Measurements from ENCODE around the gene C9. TPM values are rescaled to one million over a fixed set of nuclear protein-coding genes. Genes with fewer than 3 reads are reported as not detected.
A peak's percentile ranks its signal among the peaks of the same experiment; 100 is the strongest.
"Not testable (repeated sequence)": the region's sequence is repeated elsewhere in the genome, so short reads cannot be mapped to it uniquely, and the experiment has no call there.

The C9 gene
- 1,159 TPM for total RNA-seq

DNA sequence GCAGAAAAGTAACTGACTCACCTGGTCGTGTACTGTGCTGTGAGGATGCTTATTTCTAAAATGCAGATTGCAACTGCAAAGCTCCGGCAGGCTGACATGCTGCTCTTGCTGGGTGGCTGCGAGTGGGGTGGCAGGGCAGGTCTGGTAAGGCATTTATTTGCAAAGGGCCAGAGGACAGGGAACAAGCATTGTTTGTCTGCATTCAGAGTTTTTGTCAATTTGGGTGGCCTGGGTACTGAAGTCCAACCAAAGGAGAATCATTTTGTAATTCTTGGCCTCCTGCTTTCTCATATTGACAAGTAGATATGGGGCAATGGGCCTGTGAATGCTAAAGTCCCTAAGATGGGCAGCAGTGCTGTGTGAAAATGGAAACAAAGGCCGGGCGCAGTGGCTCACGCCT lies at the start of gene C9:
Gene C9 (minus strand): TSS at position 129 of the 400 bp plus-strand sequence. CDS start 31 bp downstream, at position 98.
- DNase-seq (ENCODE audit: low spot score) (peak; percentile 86), ATAC-seq (peak; percentile 79)

DNA sequence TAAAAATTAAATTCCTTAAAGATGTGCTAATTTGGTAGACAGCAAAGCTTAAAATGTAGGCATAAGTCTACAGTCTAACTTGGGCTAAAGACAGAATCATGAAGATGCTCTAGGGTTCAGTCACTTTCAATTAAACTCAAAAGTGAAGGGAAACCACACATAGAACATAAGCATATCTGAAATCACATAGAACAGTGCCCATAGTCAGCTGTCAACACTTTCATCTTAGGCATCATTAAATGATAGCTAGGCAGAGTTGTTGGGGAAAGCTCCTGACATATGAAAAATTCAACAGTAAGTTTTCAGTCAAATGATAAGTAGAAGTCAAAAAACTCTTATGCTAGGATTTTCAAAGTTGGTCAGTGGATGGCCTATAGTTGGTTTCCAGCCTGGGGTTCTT lies 49.5 kb upstream of the C9 start:
- DNase-seq (ENCODE audit: low spot score) (no peak), ATAC-seq (no peak)

DNA sequence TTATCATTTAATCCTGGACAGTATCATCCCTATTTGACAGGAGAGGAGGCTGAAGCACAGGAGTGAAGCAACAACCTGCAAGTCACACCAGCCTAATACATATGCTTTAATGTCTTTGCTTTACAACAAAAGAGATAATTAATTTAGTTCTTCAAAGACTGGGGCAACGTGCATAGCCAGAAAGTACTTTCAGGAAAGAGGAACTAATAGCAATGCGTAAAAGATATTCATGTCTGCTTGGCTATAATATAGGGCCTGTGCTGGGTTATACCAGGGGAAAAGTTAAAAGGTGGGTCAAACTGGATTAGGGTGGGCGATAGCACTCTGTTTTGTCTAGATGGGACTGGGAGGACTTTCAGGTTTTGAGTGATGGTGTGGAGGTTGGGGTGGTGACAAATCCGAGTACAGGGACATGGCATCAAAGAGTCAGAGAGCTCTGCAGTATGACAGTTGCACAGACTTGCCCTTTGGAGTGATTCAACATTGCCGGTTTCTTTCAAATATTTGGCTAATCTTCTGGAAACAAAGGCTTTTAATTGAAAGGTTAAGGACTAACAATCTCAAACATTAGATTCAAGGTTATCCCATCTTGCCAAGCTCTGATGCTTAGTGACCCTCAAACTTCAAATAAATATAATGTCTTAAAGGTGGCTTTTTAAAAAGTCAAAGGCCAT lies 48.6 kb upstream of the C9 start:
- ATAC-seq (no peak), DNase-seq (ENCODE audit: low spot score) (no peak)

DNA sequence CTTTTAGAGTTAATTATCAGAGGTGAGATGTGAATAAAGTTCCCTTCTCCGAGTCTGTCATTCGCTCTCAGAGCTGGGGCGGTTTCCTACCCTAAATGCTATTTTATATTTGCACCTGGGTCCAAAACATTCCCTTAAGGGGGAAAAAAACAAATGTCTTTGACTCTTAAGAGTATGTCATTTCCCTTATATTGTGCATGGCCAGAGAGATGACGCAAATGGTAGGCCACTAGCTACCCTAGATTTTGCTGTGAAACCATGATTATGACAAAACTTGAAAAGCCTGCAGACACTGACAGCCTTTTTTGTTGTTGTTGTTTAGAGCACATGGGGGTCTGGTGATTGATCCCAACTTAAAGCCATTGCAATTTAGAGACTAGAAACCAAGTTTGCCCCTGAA lies 47.7 kb upstream of the C9 start:
- no peak for ATAC-seq
- no peak for DNase-seq (ENCODE audit: low spot score)

GRCh38 chr5:39411061-39411460 lies 46.8 kb upstream of the C9 start:
- ATAC-seq (no peak), DNase-seq (ENCODE audit: low spot score) (no peak)

GRCh38 chr5:39409033-39409432 lies 44.7 kb upstream of the C9 start:
- DNase-seq (ENCODE audit: low spot score) = no peak
- ATAC-seq = no peak

GRCh38 chr5:39405083-39405843 lies 41.0 kb upstream of the C9 start:
- DNase-seq (ENCODE audit: low spot score) = no peak
- no peak for ATAC-seq

GRCh38 chr5:39403761-39404160 lies 39.5 kb upstream of the C9 start:
- not testable (repeated sequence) for DNase-seq (ENCODE audit: low spot score); ATAC-seq

DNA sequence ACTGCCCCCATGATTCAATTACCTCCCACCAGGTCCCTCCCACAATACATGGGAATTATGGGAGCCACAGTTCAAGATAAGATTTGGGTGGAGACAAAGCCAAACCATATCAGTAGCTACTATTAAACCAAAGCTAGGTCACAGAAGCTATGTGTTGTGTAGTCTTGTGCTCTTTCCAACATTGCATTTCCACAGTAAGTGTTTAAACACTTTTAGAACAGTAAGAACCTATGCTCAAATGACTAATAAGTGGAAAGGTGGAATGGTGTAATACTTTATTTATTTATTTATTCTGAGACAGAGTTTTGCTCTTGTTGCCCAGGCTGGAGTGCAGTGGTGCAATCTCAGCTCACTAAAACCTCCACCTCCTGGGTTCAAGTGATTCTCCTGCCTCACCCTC lies 37.8 kb upstream of the C9 start:
- not testable (repeated sequence) for ATAC-seq; DNase-seq (ENCODE audit: low spot score)

DNA sequence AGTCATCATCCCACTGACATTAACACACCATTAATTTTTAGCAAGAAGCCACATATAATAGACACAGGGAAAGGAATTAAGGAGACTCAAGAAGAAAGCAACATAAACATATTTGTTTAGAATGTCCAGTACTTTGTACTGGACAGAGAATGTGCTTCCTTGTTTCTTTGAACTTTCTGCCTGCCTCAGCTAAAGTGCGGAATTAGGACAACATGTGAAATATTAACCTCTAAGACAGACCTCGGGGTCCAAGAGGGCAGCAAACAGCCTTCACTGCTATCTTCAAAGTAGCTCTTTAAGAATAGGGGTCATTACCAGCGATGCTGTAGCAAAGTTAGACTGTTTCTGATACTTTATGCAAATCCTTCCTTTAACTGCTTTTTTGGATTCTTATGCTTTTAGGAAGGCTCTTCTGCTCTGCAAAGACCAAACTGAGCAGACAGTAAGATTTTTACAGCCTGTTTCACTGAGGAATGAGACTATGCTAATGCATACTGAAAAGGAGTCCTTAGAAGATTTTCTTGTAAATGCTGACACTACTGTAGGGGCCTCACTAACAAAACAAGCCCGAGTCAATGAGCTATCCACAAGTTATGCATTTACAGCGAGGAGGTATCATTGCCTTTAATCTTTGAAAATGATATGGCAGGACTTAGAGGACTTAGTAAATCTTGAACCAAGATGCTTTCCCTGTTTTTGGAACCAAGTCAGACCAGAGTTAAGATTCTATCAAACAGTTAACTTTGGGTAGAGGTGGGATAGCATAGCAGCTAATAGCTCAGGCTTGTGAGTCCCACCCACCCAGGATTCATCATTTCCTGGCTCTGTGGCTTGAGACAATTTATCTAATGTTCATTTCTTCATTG lies 36.7 kb upstream of the C9 start:
- DNase-seq (ENCODE audit: low spot score) (no peak), ATAC-seq (peak; percentile 63)

DNA sequence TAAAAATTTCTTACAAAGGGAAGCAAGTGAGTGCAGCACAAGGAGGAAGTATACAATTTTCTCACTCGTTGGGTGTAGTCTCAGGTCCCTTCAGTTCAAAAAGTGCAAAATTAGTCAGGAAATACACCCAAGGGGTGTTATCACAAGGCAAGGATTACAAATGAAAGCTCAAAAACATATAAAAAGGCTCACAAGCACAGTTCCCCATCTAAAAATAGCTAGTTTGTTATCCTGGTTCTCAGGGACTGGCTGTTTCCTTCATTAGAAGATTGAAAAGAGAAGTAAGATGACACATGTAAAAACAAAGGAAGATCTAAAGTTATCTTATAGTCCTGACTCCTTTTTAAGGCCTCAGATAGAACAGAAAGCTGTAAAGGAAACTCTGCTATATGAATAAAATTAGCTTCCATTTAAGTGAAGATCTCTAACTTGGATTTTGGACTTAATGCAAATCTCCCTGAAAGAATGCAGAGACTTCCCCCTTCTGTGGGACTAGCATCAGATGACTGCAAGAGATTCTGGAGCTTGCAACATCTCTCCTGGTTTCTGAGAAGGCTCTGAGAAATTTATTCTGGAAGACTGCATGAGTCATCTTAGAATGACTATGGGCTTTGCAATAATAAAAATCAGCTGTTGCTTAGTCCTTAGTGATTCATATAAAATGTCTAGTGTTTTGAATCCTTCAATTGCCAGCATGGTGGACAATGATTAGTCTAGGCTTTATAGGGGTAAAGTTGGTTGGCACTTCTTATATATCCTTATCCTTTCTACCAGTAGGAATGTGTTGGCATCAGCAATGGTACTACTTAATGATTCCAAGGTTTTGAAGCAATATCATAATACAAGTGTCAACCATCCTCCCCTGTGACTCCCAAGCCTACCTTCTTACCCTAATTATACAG lies 35.1 kb upstream of the C9 start:
- peak; percentile 34 for ATAC-seq
- no peak for DNase-seq (ENCODE audit: low spot score)

DNA sequence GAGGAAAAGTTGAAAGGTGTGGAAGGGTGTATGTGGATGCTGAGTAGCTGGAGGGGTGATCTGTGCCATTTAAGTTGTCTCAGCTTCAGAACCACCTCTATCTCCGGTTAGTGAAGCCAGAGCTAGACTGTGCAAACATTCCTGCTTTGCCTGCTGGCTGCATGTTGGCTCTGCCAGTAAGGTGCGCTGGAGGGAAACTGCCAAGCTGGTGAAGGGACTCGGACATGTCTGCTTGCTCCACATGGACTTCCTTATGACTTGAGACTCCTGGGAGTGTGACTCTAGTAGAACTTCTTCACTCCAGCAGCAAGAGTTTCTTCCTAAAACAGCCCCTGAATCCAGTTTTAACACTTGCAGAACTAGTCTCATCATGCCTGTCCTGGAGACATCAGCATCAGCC lies 32.5 kb upstream of the C9 start:
- ATAC-seq = no peak
- no peak for DNase-seq (ENCODE audit: low spot score)

GRCh38 chr5:39395521-39395920 lies 31.2 kb upstream of the C9 start:
- DNase-seq (ENCODE audit: low spot score) = no peak
- no peak for ATAC-seq

DNA sequence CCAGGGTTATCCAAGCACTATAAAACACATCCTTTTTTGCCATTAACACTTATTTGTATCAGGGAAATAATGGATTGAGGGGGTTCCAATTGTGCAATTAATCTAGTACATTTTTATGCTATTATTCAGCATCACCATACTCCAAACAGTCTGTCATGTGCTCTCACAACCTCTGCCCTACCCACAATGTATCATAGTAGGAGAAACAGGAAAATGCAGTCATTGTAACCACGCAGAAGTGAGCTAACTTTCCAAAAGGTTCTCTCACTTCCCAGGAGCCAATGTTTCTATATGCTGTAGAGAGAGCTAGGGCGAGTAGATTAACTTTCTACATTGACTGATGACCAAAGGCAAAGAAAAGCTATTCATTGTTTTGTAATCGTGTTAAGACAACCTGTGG lies 30.7 kb upstream of the C9 start:
- DNase-seq (ENCODE audit: low spot score) (no peak), ATAC-seq (no peak)

GRCh38 chr5:39390945-39391344 lies 26.6 kb upstream of the C9 start:
- DNase-seq (ENCODE audit: low spot score) (no peak), ATAC-seq (no peak)

DNA sequence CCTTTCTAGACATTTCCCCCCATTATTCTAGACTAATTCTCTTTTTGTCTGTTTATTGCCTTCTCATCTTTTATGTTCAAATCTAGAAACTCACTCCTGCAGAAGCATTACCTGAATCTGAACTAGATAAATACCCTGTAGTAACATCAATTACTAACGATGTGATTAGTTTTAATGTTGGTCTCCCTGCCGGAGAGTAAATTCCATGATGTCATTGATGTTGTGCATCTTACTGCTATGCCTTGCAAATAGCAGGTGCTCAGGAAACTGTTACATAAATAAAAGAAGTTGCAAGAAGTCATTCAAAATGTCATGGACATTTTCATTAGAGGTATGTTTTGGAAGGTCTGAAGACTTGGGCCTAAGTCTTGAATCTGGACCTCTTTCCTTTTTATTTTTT lies 23.0 kb upstream of the C9 start:
- DNase-seq (ENCODE audit: low spot score) = no peak
- no peak for ATAC-seq

DNA sequence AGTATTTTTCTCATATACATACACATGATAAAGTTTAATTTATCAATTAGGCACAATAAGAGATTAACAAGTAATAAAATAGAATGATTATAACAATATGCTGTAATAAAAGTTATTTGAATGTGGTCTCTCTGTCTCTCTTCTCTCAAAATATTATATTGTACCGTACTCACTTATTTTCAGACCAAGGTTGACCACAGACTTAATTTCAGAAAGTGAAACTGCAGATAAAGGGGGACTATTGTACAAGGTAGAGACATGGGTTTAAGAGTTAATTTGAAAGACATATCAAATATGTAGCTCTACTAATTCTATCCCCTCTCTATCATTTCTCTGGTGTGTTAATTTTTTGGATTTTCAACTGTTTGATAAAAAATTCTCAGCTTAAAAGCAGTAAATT lies 20.0 kb upstream of the C9 start:
- ATAC-seq (no peak), DNase-seq (ENCODE audit: low spot score) (no peak)

GRCh38 chr5:39381376-39381775 lies 17.1 kb upstream of the C9 start:
- ATAC-seq (no peak), DNase-seq (ENCODE audit: low spot score) (no peak)

- DNase-seq (ENCODE audit: low spot score) (no peak), ATAC-seq (no peak)
These were observed 15.4 kb upstream of the C9 start for GRCh38 chr5:39379693-39380092.

- DNase-seq (ENCODE audit: low spot score) (no peak), ATAC-seq (no peak)
These were observed 13.3 kb upstream of the C9 start for GRCh38 chr5:39377613-39378012.

GRCh38 chr5:39376293-39376714 lies 12.0 kb upstream of the C9 start:
- ATAC-seq (peak; percentile 87), DNase-seq (ENCODE audit: low spot score) (no peak)

Data from left lobe of liver (tissue), 2 donors.